GM23338 (cell line): Measurements from ENCODE around the gene QRFPR. TPM values are rescaled to one million over a fixed set of nuclear protein-coding genes. Genes with fewer than 3 reads are reported as not detected.

ENCODE experiments used
- ATAC-seq: fragments of 200-7000 bp; cut with Tn5 transposase; 3 replicates; pipeline ENCODE4 v1.9.1; 2020
- DNase-seq: peaks from one replicate; pipeline ENCODE4 v3.0.0-alpha.2; 2015; ENCODE audit warnings: low spot score
- H2AFZ ChIP-seq: fragments of 200-600 bp; sonication (generic); 2 replicates; pipeline ENCODE4 v1.8.0; 2016; ENCODE audit warnings: antibody characterized with exemption, mild to moderate bottlenecking, moderate library complexity
- H3F3A ChIP-seq: fragments of 200-600 bp; sonication (generic); replicated peaks from 2 replicates; pipeline ENCODE4 v1.8.0; 2017; ENCODE audit warnings: antibody characterized with exemption, mixed run types, low read depth
- H3K27ac ChIP-seq: fragments of 200-600 bp; sonication (generic); 2 replicates; pipeline ENCODE4 v1.6.1; 2016; ENCODE audit warnings: low read depth
- H3K27me3 ChIP-seq: fragments of 200-600 bp; sonication (generic); 2 replicates; pipeline ENCODE4 v1.8.0; 2016; ENCODE audit warnings: mild to moderate bottlenecking, mixed run types, moderate library complexity; ENCODE audit not compliant: insufficient read depth
- H3K36me3 ChIP-seq: fragments of 200-600 bp; sonication (generic); 2 replicates; pipeline ENCODE4 v1.8.0; 2016; ENCODE audit warnings: mild to moderate bottlenecking; ENCODE audit not compliant: insufficient read depth
- H3K4me1 ChIP-seq: fragments of 200-600 bp; sonication (generic); 2 replicates; pipeline ENCODE4 v1.8.0; 2016; ENCODE audit warnings: mild to moderate bottlenecking, moderate library complexity; ENCODE audit not compliant: insufficient read depth
- H3K4me2 ChIP-seq: fragments of 200-600 bp; sonication (generic); 2 replicates; pipeline ENCODE4 v1.7.1; 2017; ENCODE audit warnings: mixed run types
- H3K4me3 ChIP-seq: fragments of 200-600 bp; sonication (generic); 2 replicates; pipeline ENCODE4 v1.6.1; 2016; ENCODE audit warnings: mixed run types
- H3K79me2 ChIP-seq: fragments of 200-600 bp; sonication (generic); replicated peaks from 2 replicates; pipeline ENCODE4 v1.8.0; 2017; ENCODE audit warnings: mild to moderate bottlenecking; ENCODE audit not compliant: insufficient read depth
- H3K9me2 ChIP-seq: fragments of 200-600 bp; sonication (generic); 2 replicates; pipeline ENCODE4 v1.8.0; 2017; ENCODE audit not compliant: insufficient read depth
- H4K20me1 ChIP-seq: fragments of 200-600 bp; sonication (generic); replicated peaks from 2 replicates; pipeline ENCODE4 v1.8.0; 2017; ENCODE audit warnings: mild to moderate bottlenecking; ENCODE audit not compliant: insufficient read depth
- H3K27ac Mint-ChIP-seq: 2 replicates; pipeline ENCODE4 v1.8.0; 2020; ENCODE audit warnings: inconsistent platforms, mild to moderate bottlenecking, moderate library complexity, mixed read lengths
- H3K27me3 Mint-ChIP-seq: 3 replicates; pipeline ENCODE4 v1.8.0; 2022; ENCODE audit warnings: low read depth, mild to moderate bottlenecking, moderate library complexity, mixed read lengths, inconsistent platforms; ENCODE audit not compliant: insufficient read depth, poor library complexity
- H3K36me3 Mint-ChIP-seq: 3 replicates; pipeline ENCODE4 v1.8.0; 2021; ENCODE audit warnings: low read depth, mild to moderate bottlenecking, inconsistent platforms, moderate library complexity, mixed read lengths
- H3K4me1 Mint-ChIP-seq: 3 replicates; pipeline ENCODE4 v1.8.0; 2020; ENCODE audit warnings: mild to moderate bottlenecking, inconsistent platforms, mixed read lengths
- H3K4me3 Mint-ChIP-seq: 3 replicates; pipeline ENCODE4 v1.8.0; 2021; ENCODE audit warnings: moderate library complexity, mild to moderate bottlenecking, inconsistent platforms, mixed read lengths
- H3K9me3 Mint-ChIP-seq: 3 replicates; pipeline ENCODE4 v1.8.0; 2020; ENCODE audit warnings: moderate library complexity, mild to moderate bottlenecking, inconsistent platforms, mixed read lengths
- CREB1 ChIP-seq: fragments of 250-450 bp; sonication (Bioruptor Pico); IDR thresholded peaks from 2 replicates; pipeline ENCODE4 v1.5.0; 2020; ENCODE audit warnings: low read depth, mild to moderate bottlenecking, moderate library complexity
- POLR2AphosphoS5 ChIP-seq: IDR thresholded peaks from 2 replicates; pipeline ENCODE4 v1.6.1; 2016; ENCODE audit warnings: antibody characterized with exemption, low read depth
- REST ChIP-seq: IDR thresholded peaks from one replicate; pipeline ENCODE4 v1.6.1; 2018; ENCODE audit warnings: antibody characterized with exemption; ENCODE audit not compliant: unreplicated experiment
- STAT1 ChIP-seq: IDR thresholded peaks from one replicate; pipeline ENCODE4 v1.6.1; 2016; ENCODE audit warnings: antibody characterized with exemption; ENCODE audit not compliant: unreplicated experiment
- ZNF114 ChIP-seq: fragments of 250-450 bp; sonication (Bioruptor Pico); IDR thresholded peaks from 2 replicates; pipeline ENCODE4 v1.5.0; 2020; ENCODE audit warnings: mild to moderate bottlenecking, moderate library complexity
- ZNF462 ChIP-seq: fragments of 250-450 bp; sonication (Bioruptor Pico); IDR thresholded peaks from 2 replicates; pipeline ENCODE4 v1.5.0; 2020; ENCODE audit warnings: mild to moderate bottlenecking, moderate library complexity
- polyA plus RNA-seq: library from polyadenylated mRNA; unstranded; fragments of >200 nt; fragmentation: Nextera tagmentation; extraction: Ambion mirVana; gene quantifications from 2 replicates; pipeline ENCODE4 v1.2.1, GENCODE V29; 2016
- total RNA-seq: library from RNA; depleted of rRNA; stranded (reverse); fragments of >200 nt; shearing (Covaris generic); gene quantifications from 2 replicates; pipeline ENCODE4 v1.2.3, GENCODE V29; 2014

QRFPR gene
- total and polyA plus RNA-seq, 2 experiments from 2014 or later, result 0.27 to 1.3 TPM

GRCh38 chr4:121400632-121401031 is 19.8 kb upstream of the QRFPR start (continued):
- TF ChIP-seq POLR2AphosphoS5 (no peak), CREB1 (CRISPR knock-in tag) (no peak), REST (no peak), ZNF462 (CRISPR knock-in tag) (no peak)

GRCh38 chr4:121397941-121398601 is 17.3 kb upstream of the QRFPR start:
- TF ChIP-seq STAT1, result no peak
- TF ChIP-seq ZNF114 (CRISPR knock-in tag), result no peak
- Mint-ChIP-seq H3K36me3 (no peaks in the 10 kb centered on the region), H3K4me1 (no peaks in the 10 kb centered on the region), H3K9me3 (no peaks in the 10 kb centered on the region), H3K27me3 (no peaks in the 10 kb centered on the region), H3K27ac (no peak overlapping the region), H3K4me3 (no peak overlapping the region)
- no peaks in the 10 kb centered on the region for H3K36me3 ChIP-seq
- no peak overlapping the region for H3K4me2 ChIP-seq
- DNase-seq, result no peak
- no peaks in the 10 kb centered on the region for H3K9me2 ChIP-seq
- no peaks in the 10 kb centered on the region for H3K27me3 ChIP-seq
- ATAC-seq, result no peak
- no peak overlapping the region for H2AFZ ChIP-seq
- no peaks in the 10 kb centered on the region for H4K20me1 ChIP-seq
- no peak overlapping the region for H3K27ac ChIP-seq
- H3F3A ChIP-seq, result no peaks in the 10 kb centered on the region
- no peaks in the 10 kb centered on the region for H3K79me2 ChIP-seq
- no peaks in the 10 kb centered on the region for H3K4me1 ChIP-seq
- H3K4me3 ChIP-seq, result no peak overlapping the region
